Breast epithelium (tissue), 4 donors: ENCODE results near the gene TANC1. TPM values are rescaled to one million over a fixed set of nuclear protein-coding genes. Genes with fewer than 3 reads are reported as not detected.

Experiments
- DNase-seq, 2 donors: peaks; one replicate each; pipeline ENCODE4 v3.0.0-alpha.2; 2019; ENCODE audit warnings: low spot score in 2 of 2
- H3K27ac ChIP-seq, 2 donors: fragments of 200-600 bp; sonication (generic) in 1 of 2; one replicate each; pipeline ENCODE4 v1.5.1; 2016 to 2019; ENCODE audit warnings: mild to moderate bottlenecking in 1 of 2
- H3K27me3 ChIP-seq, 2 donors: fragments of 200-600 bp; sonication (generic) in 1 of 2; one replicate each; pipeline versions ENCODE4 v1.5.1 to v1.6.0; 2017 to 2019; ENCODE audit warnings: control low read depth in 1 of 2, mild to moderate bottlenecking in 1 of 2
- H3K36me3 ChIP-seq: fragments of 200-600 bp; one replicate; pipeline ENCODE4 v1.5.1; 2019
- H3K4me1 ChIP-seq, 2 donors: fragments of 200-600 bp; sonication (generic); one replicate each; pipeline ENCODE4 v1.5.1; 2016 to 2019; ENCODE audit warnings: control low read depth in 1 of 2
- H3K4me3 ChIP-seq, 3 donors: fragments of 200-600 bp; sonication (generic); 1 replicate in 2 of 3; 2 replicates in 1 of 3; pipeline ENCODE4 v1.5.1; 2016 to 2019; ENCODE audit warnings: mild to moderate bottlenecking in 3 of 3, moderate library complexity in 2 of 3
- H3K9me3 ChIP-seq, 2 donors: fragments of 200-600 bp; sonication (generic) in 1 of 2; one replicate each; pipeline ENCODE4 v1.5.1; 2016 to 2019; ENCODE audit warnings: control low read depth in 1 of 2
- POLR2A ChIP-seq: fragments of 450-650 bp; IDR thresholded peaks from one replicate; pipeline ENCODE4 v1.6.1; 2016; ENCODE audit warnings: antibody characterized with exemption, mild to moderate bottlenecking, moderate library complexity
- POLR2AphosphoS5 ChIP-seq, 3 donors: sonication (generic); formaldehyde crosslinking; IDR thresholded peaks; one replicate each; pipeline ENCODE4 v1.6.1; 2017; ENCODE audit warnings: antibody characterized with exemption in 3 of 3
- intact Hi-C: fragments of 100-400 bp; cut with DNase I; formaldehyde crosslinking; loops from one replicate; pipeline ENCODE4 v1.15.1; 2023; ENCODE audit warnings: low total_unique reads
- total RNA-seq, 3 donors: library from RNA; depleted of rRNA; stranded (reverse); fragments of >200 nt; gene quantifications; one replicate each; pipeline ENCODE4 v1.1.0, GENCODE V29; 2016
- TF ChIP-seq, protein P1 (sequence below), 3 donors: fragments of 450-650 bp; IDR thresholded peaks; one replicate each; pipeline ENCODE4 v1.5.1; 2016 to 2017; ENCODE audit warnings: antibody characterized with exemption in 3 of 3, mild to moderate bottlenecking in 3 of 3, moderate library complexity in 3 of 3

The TANC1 gene
- total RNA-seq, 3 donors from 2014 or later = 18.9 to 62.3 (median 58.4) TPM

DNA sequence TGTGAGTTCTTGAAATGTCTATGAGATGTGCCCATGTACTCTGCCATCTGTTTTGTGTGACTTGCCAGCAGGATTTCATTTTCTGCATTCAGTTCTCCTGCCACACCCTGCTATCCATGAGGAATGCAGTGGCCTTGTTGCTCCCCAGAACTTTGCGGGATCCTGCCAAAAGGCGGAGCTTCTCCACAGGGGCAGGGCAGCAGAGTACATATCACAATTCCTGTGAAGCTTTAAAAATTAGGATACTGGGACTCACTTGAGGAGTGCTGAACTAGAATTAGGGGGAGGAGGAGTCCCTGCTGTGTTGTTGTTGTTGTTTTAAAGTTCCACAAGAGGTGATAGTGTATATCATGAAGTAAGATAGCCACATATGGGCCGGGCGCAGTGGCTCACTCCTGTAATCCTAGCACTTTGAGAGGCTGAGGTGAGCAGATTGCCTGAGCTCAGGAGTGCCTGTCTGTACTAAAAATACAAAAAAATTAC is 76.4 kb downstream of the TANC1 start:
- H3K9me3 ChIP-seq = no peaks in the 10 kb centered on the region
- peak overlapping the region; percentile 74 to 79 for H3K27ac ChIP-seq
- intact Hi-C loops = no loop called here
- DNase-seq = peak in 1 of 2 donors; percentile 74
- H3K27me3 ChIP-seq = no peaks in the 10 kb centered on the region
- H3K4me1 ChIP-seq = peaks cover 0 to 6% of the 10 kb centered on the region in 2 donors
- H3K36me3 ChIP-seq = no peaks in the 10 kb centered on the region
- no peak for TF ChIP-seq POLR2AphosphoS5 (IDR thresholded peaks at IDR 0.05)
- TF ChIP-seq, protein P1, sequence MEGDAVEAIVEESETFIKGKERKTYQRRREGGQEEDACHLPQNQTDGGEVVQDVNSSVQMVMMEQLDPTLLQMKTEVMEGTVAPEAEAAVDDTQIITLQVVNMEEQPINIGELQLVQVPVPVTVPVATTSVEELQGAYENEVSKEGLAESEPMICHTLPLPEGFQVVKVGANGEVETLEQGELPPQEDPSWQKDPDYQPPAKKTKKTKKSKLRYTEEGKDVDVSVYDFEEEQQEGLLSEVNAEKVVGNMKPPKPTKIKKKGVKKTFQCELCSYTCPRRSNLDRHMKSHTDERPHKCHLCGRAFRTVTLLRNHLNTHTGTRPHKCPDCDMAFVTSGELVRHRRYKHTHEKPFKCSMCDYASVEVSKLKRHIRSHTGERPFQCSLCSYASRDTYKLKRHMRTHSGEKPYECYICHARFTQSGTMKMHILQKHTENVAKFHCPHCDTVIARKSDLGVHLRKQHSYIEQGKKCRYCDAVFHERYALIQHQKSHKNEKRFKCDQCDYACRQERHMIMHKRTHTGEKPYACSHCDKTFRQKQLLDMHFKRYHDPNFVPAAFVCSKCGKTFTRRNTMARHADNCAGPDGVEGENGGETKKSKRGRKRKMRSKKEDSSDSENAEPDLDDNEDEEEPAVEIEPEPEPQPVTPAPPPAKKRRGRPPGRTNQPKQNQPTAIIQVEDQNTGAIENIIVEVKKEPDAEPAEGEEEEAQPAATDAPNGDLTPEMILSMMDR (IDR thresholded peaks at IDR 0.05) = no peak
- no peak for TF ChIP-seq POLR2A
- no peak overlapping the region for H3K4me3 ChIP-seq

DNA sequence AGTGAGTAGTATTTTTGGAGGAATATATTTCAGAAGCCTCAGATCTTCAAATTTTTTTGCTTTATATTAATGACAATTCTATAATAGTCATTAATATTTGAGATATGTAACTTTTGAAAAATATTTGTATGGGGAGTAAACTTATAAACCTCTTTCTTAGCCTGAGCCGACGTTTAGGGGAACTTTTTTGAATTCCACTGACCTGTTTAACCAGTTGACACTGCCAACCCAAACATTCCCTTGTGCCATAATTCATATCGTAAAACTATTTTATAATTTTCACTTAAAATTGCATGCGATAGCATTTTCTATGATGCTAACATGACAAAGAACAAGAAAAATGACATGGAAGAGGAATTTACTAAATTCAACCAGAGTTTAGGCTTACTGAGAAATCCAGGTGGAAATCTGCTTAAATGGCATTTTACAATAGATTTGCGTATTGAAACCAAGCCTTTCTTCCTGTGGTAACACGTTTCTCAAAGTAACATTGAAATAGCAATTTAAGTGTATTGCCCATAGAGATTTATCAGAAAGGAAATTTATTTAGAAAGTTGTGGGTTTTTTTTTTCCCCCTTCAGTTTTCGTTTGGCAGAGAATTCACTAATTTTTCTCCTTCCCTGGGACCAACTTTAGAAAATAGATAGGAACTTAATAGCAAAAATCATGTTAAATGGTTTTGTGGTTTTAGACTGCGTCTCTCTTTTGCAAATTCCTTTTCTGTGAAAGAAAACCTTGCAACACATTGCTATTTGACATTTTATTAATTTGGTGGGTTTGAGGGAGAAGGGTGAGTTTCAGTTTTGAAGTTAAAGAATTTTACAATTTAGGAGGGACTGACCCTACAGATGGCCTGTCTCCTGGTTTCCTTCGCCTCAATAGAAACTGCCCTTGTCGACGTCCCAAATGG is 77.4 kb downstream of the TANC1 start:
- no peaks in the 10 kb centered on the region for H3K27me3 ChIP-seq
- peaks cover 0 to 6% of the 10 kb centered on the region in 2 donors for H3K4me1 ChIP-seq
- no peaks in the 10 kb centered on the region for H3K36me3 ChIP-seq
- TF ChIP-seq POLR2A (no peak), POLR2AphosphoS5 (IDR thresholded peaks at IDR 0.05) (no peak)
- TF ChIP-seq, protein P1 (IDR thresholded peaks at IDR 0.05) = no peak
- intact Hi-C loops = no loop called here
- peak overlapping the region; percentile 29 to 79 for H3K27ac ChIP-seq
- H3K4me3 ChIP-seq = peak overlapping the region in 1 of 3 donors; percentile 29
- H3K9me3 ChIP-seq = no peaks in the 10 kb centered on the region
- no peak for DNase-seq

DNA sequence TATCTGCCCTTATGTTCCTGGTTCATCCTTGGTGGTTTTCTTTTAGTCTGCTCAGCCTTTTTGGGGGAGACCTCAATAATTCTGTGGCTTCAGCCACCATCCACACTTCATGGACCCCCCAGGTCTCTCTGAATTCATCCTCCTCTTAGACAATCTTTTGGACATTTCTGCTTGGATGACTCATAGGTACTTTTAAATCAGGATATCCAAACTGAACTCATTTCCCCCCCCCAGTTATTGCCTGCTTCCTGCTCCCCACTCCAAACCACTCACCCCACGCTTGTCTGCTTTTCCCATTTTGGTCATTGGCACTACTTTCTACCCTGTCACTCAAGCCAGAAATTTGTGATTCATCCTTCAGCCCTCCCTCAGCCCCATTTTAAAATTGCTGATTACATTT is 78.5 kb downstream of the TANC1 start:
- H3K4me1 ChIP-seq = peaks cover 0 to 4% of the 10 kb centered on the region in 2 donors
- TF ChIP-seq POLR2AphosphoS5 (IDR thresholded peaks at IDR 0.05) (no peak), POLR2A (no peak)
- TF ChIP-seq, protein P1 (IDR thresholded peaks at IDR 0.05) = no peak
- no peak overlapping the region for H3K4me3 ChIP-seq
- no peaks in the 10 kb centered on the region for H3K27me3 ChIP-seq
- intact Hi-C loops = no loop called here
- no peak for DNase-seq
- no peaks in the 10 kb centered on the region for H3K9me3 ChIP-seq
- peak overlapping the region in 1 of 2 donors; percentile 71 for H3K27ac ChIP-seq
- no peaks in the 10 kb centered on the region for H3K36me3 ChIP-seq

DNA sequence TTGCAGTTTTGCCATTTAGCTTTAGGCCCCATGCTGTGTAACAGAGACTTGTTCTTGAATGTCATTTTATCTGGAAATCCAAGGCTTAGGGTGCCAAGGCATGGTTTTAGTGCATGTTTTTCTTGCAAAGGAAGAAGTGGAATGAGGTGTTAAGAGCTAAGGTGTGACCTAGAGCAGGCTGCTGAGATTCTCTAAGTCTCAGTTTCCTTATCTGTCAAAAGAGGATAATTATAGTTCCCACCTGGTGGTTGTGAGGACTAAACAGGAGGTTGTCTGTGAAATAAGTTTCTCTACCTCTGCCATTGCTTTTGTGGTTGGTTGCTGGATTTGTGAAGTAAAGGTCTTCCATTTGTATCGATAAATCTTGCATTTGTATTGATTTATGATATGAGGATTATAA is 82.0 kb downstream of the TANC1 start:
- H3K9me3 ChIP-seq = no peaks in the 10 kb centered on the region
- H3K36me3 ChIP-seq = no peaks in the 10 kb centered on the region
- H3K4me1 ChIP-seq = no peaks in the 10 kb centered on the region
- TF ChIP-seq POLR2A = no peak
- TF ChIP-seq POLR2AphosphoS5 (IDR thresholded peaks at IDR 0.05) = no peak
- TF ChIP-seq, protein P1 (IDR thresholded peaks at IDR 0.05) = no peak
- H3K27me3 ChIP-seq = no peaks in the 10 kb centered on the region
- intact Hi-C loops = no loop called here
- DNase-seq = no peak
- H3K4me3 ChIP-seq = no peak overlapping the region
- no peak overlapping the region for H3K27ac ChIP-seq

DNA sequence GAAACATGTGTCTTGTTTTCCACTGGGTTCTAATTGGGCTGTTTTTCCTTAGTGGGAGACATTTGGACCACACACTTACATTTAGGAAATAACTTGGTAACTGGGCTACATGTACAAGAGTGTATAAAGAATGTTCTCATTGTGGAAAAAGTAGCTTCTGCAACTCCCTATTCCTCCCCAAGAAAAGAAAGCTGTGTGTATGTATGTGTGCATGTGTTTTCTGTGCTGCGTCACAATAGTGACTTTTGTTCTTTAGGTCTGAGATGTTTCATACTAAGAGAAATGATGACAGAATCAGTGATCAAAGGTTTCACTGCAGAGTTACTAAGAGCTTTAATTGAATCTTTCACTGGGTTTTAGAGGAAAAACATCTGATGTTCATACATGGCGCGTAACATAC is 82.7 kb downstream of the TANC1 start:
- Histone ChIP-seq H3K27ac (no peak overlapping the region), H3K27me3 (no peaks in the 10 kb centered on the region), H3K9me3 (no peaks in the 10 kb centered on the region), H3K36me3 (no peaks in the 10 kb centered on the region), H3K4me3 (no peak overlapping the region), H3K4me1 (no peaks in the 10 kb centered on the region)
- intact Hi-C loops = no loop called here
- no peak for TF ChIP-seq POLR2A
- DNase-seq = no peak
